ENCODE measurements around the gene CNTN5. TPM values are rescaled to one million over a fixed set of nuclear protein-coding genes. Genes with fewer than 3 reads are reported as not detected.

Gene CNTN5
- total and polyA plus RNA-seq, 5 experiments from 2014 or later: not detected

DNA sequence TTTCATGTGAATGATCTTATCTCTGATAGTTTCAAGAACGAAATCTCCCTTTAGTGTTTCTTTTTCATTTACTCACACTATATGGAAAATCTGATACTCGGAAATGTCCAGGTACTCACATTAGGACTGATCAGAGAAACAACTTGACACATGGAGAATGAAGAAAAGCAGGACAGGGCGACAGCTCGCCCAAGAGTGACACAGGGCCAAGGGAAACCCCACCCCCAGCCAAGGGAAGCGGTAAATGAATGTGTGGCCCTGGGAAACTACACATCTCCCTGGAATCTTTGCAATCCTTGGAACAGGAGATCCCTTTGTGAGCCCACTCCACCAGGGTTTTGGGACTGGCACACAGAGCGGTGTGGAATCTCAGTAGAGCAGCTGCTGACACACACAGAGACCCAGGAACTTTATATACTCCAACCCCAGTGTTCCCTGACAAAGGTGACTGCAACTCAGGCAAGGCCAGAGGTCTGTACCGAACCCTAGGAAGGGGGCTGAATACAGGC, 1362.7 kb downstream of the CNTN5 start:
- POLR2A ChIA-PET: no interaction called here
- Mint-ChIP-seq H3K9me3 (peaks cover 0 to 39% (median 12%) of the 10 kb centered on the region in 9 donors), H3K27ac (no peak overlapping the region), H3K4me3 (no peak overlapping the region), H3K4me1 (no peaks in the 10 kb centered on the region), H3K27me3 (no peaks in the 10 kb centered on the region), H3K36me3 (no peaks in the 10 kb centered on the region)
- DNase-seq (no peak), ATAC-seq (no peak)

DNA sequence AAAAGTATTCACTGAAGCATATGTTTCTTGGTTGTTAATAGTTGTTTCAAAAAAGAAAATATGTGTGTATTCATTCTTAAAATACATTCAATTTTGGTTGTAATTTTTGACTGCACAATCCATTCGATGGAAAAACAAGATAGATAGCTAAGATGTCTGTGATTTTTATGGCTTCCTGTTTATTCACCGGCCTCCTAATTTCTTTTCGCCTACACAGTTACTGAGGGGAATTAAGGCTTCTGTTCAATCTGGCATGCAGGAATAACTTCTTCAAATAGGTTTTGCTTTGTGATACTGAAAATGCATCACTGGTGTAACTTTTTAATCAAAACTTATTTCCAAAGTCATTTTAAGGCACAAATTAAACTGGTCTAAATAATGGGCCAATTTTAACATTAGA, 1375.5 kb downstream of the CNTN5 start:
- no peak for DNase-seq
- no peak overlapping the region for H3K27ac Mint-ChIP-seq
- H3K9me3 Mint-ChIP-seq: peaks cover 2 to 23% (median 11%) of the 10 kb centered on the region in 9 donors
- POLR2A ChIA-PET: no interaction called here
- no peaks in the 10 kb centered on the region for H3K36me3 Mint-ChIP-seq
- H3K4me3 Mint-ChIP-seq: no peak overlapping the region
- ATAC-seq: no peak
- no peaks in the 10 kb centered on the region for H3K4me1 Mint-ChIP-seq
- H3K27me3 Mint-ChIP-seq: no peaks in the 10 kb centered on the region

DNA sequence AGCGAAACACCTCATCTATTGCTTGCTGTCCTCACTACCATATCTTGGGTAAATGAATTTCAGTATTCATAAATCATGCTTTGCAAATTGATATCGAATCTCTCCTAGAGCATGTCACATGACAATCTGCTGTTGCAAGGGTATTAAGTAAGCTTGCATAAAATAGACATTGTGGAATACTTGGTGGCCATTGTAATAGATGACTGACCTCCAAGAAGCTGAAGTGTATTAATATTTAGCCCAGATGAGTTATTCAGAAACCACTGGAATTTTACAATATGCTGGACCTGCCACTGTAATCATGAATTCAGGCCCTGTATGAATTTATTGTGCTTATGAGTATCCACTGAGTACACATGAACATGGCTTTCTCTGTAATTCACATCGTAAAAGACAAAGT, 1376.7 kb downstream of the CNTN5 start:
- Mint-ChIP-seq H3K27me3 (no peaks in the 10 kb centered on the region), H3K4me1 (no peaks in the 10 kb centered on the region), H3K27ac (no peak overlapping the region), H3K9me3 (peaks cover 2 to 28% (median 13%) of the 10 kb centered on the region in 9 donors), H3K36me3 (no peaks in the 10 kb centered on the region), H3K4me3 (no peak overlapping the region)
- DNase-seq (no peak), ATAC-seq (no peak)
- POLR2A ChIA-PET: no interaction called here

DNA sequence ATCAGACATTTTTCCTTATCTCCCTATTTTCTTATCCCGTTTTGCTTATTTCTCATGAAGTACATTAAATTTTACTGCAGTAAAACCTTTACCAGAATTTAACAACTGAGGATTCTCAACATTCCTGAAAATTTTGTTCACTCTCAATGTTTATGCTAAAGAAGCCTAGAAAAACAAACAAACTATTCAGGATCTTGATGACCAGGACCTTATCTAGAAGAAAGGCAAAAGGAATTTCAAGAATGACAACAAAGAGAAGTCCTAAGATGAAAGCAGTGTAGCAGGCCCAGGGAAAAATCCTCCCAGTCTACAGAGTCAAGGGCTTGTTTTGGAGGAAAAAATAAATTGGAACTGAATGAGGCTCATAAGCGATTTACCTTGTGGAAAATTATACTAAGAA, 1383.1 kb downstream of the CNTN5 start:
- H3K27me3 Mint-ChIP-seq: no peaks in the 10 kb centered on the region
- POLR2A ChIA-PET: no interaction called here
- no peak overlapping the region for H3K27ac Mint-ChIP-seq
- H3K36me3 Mint-ChIP-seq: peaks cover 0 to 8% (median 1%) of the 10 kb centered on the region in 3 donors
- H3K9me3 Mint-ChIP-seq: peaks cover 5 to 32% (median 9%) of the 10 kb centered on the region in 9 donors
- DNase-seq: no peak
- no peak for ATAC-seq
- no peaks in the 10 kb centered on the region for H3K4me1 Mint-ChIP-seq
- no peak overlapping the region for H3K4me3 Mint-ChIP-seq

- Mint-ChIP-seq H3K27me3 (no peaks in the 10 kb centered on the region), H3K36me3 (peaks cover 0 to 10% (median 2%) of the 10 kb centered on the region in 3 donors), H3K4me1 (no peaks in the 10 kb centered on the region), H3K4me3 (no peak overlapping the region), H3K9me3 (peaks cover 5 to 34% (median 11%) of the 10 kb centered on the region in 9 donors), H3K27ac (no peak overlapping the region)
- no peak for ATAC-seq
- POLR2A ChIA-PET: no interaction called here
- no peak for DNase-seq
Observed at GRCh38 chr11:100404907-100405306, 1384.2 kb downstream of the CNTN5 start.

Measured in naive thymus-derived CD8-positive, alpha-beta T cell (primary cell).